K562 (cell line): Measurements from ENCODE around the gene DUXB. TPM values are rescaled to one million over a fixed set of nuclear protein-coding genes. Genes with fewer than 3 reads are reported as not detected.
A peak's percentile ranks its signal among the peaks of the same experiment; 100 is the strongest.

Source experiments
- DACH1 ChIP-seq: fragments of 450-650 bp; IDR thresholded peaks from 2 replicates; pipeline ENCODE4 v1.6.1; 2018; ENCODE audit not compliant: partially characterized antibody
- KDM1A ChIP-seq, 2 experiments: fragments of 450-650 bp; IDR thresholded peaks; 2 replicates each; pipeline ENCODE4 v1.6.1; 2016; ENCODE audit warnings: mild to moderate bottlenecking in 2 of 2
- MCM2 ChIP-seq: fragments of 450-650 bp; IDR thresholded peaks from 2 replicates; pipeline ENCODE4 v1.6.1; 2017; ENCODE audit warnings: low read depth, mild to moderate bottlenecking
- THAP12 ChIP-seq: fragments of 250-450 bp; sonication (Bioruptor Pico); IDR thresholded peaks from 2 replicates; pipeline ENCODE4 v1.9.0; 2021; ENCODE audit warnings: mild to moderate bottlenecking, inconsistent platforms
- ZNF280B ChIP-seq: fragments of 250-450 bp; sonication (Bioruptor Pico); IDR thresholded peaks from 2 replicates; pipeline ENCODE4 v1.5.1; 2021; ENCODE audit warnings: mild to moderate bottlenecking
- polyA plus RNA-seq, 8 experiments: library from polyadenylated mRNA; depleted of rRNA in 4 of 8; stranded (reverse) in 5 of 8; unstranded in 3 of 8; fragments of >200 nt; fragmentation: Nextera tagmentation in 2 of 8; fragmentation: Illumina TruSeq in 1 of 8; extraction: Ambion mirVana in 2 of 8; extraction: Trizol in 1 of 8; gene quantifications; 2 replicates each; pipeline versions ENCODE4 v1.2.1 to v1.2.3, GENCODE V29; 2011 to 2014; ENCODE audit warnings: inconsistent platforms in 1 of 8, missing spikeins in 1 of 8
- total RNA-seq, 7 experiments: library from RNA; depleted of rRNA in 6 of 7; stranded (reverse); fragments of >200 nt in 6 of 7; fragmentation: Illumina TruSeq in 2 of 7; extraction: Trizol in 2 of 7; gene quantifications; 2 replicates each; pipeline versions ENCODE4 v1.2.1 to v1.2.3, GENCODE V29; 2011 to 2021; ENCODE audit warnings: low replicate concordance in 1 of 7
- TF ChIP-seq, protein P1 (sequence below): fragments of 450-650 bp; IDR thresholded peaks from 2 replicates; pipeline ENCODE4 v1.6.1; 2016; ENCODE audit warnings: low read depth
- TF ChIP-seq, protein P2 (sequence below), 2 experiments: fragments of 200-800 bp in 1 of 2; sonication (Bioruptor generic) in 1 of 2; sonication (generic) in 1 of 2; formaldehyde crosslinking in 1 of 2; IDR thresholded peaks in 1 of 2; conservative IDR thresholded peaks in 1 of 2; 2 replicates each; pipeline versions ENCODE4 v1.5.0 to v1.6.1; 2016 to 2020; ENCODE audit warnings: missing compliant biosample characterization in 1 of 2, missing genetic modification characterization in 1 of 2, missing genetic modification reagents in 1 of 2
- TF ChIP-seq, protein P3 (sequence below): sonication (generic); IDR thresholded peaks from 2 replicates; pipeline ENCODE4 v1.6.1; 2016

DUXB gene
- total and polyA plus RNA-seq, 9 of the 15 experiments (the other 6 are each of a cell fraction or from before 2014, with no cell fraction given) = not detected

GRCh38 chr16:75695708-75696107 is 5.6 kb downstream of the DUXB start (continued):
- TF ChIP-seq, protein P1, sequence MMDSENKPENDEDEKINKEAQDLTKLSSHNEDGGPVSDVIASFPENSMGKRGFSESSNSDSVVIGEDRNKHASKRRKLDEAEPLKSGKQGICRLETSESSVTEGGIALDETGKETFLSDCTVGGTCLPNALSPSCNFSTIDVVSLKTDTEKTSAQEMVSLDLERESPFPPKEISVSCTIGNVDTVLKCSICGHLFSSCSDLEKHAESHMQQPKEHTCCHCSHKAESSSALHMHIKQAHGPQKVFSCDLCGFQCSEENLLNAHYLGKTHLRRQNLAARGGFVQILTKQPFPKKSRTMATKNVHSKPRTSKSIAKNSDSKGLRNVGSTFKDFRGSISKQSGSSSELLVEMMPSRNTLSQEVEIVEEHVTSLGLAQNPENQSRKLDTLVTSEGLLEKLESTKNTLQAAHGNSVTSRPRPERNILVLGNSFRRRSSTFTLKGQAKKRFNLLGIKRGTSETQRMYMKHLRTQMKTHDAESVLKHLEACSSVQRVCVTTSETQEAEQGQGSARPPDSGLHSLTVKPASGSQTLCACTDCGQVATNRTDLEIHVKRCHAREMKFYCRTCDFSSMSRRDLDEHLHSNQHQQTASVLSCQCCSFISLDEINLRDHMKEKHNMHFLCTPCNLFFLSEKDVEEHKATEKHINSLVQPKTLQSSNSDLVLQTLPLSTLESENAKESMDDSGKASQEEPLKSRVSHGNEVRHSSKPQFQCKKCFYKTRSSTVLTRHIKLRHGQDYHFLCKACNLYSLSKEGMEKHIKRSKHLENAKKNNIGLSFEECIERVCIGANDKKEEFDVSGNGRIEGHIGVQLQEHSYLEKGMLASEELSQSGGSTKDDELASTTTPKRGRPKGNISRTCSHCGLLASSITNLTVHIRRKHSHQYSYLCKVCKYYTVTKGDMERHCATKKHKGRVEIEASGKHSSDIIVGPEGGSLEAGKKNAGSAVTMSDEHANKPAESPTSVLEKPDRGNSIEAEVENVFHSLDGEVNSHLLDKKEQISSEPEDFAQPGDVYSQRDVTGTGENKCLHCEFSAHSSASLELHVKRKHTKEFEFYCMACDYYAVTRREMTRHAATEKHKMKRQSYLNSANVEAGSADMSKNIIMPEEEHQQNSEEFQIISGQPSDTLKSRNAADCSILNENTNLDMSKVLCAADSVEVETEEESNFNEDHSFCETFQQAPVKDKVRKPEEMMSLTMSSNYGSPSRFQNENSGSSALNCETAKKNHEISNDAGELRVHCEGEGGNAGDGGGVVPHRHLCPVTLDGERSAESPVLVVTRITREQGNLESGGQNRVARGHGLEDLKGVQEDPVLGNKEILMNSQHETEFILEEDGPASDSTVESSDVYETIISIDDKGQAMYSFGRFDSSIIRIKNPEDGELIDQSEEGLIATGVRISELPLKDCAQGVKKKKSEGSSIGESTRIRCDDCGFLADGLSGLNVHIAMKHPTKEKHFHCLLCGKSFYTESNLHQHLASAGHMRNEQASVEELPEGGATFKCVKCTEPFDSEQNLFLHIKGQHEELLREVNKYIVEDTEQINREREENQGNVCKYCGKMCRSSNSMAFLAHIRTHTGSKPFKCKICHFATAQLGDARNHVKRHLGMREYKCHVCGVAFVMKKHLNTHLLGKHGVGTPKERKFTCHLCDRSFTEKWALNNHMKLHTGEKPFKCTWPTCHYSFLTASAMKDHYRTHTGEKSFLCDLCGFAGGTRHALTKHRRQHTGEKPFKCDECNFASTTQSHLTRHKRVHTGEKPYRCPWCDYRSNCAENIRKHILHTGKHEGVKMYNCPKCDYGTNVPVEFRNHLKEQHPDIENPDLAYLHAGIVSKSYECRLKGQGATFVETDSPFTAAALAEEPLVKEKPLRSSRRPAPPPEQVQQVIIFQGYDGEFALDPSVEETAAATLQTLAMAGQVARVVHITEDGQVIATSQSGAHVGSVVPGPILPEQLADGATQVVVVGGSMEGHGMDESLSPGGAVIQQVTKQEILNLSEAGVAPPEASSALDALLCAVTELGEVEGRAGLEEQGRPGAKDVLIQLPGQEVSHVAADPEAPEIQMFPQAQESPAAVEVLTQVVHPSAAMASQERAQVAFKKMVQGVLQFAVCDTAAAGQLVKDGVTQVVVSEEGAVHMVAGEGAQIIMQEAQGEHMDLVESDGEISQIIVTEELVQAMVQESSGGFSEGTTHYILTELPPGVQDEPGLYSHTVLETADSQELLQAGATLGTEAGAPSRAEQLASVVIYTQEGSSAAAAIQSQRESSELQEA = no peak
- TF ChIP-seq, protein P2, sequence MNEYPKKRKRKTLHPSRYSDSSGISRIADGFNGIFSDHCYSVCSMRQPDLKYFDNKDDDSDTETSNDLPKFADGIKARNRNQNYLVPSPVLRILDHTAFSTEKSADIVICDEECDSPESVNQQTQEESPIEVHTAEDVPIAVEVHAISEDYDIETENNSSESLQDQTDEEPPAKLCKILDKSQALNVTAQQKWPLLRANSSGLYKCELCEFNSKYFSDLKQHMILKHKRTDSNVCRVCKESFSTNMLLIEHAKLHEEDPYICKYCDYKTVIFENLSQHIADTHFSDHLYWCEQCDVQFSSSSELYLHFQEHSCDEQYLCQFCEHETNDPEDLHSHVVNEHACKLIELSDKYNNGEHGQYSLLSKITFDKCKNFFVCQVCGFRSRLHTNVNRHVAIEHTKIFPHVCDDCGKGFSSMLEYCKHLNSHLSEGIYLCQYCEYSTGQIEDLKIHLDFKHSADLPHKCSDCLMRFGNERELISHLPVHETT (CRISPR knock-in tag; conservative IDR thresholded peaks at IDR 0.05 in 1 of 2, IDR thresholded peaks at IDR 0.05 in 1 of 2) = no peak
- TF ChIP-seq KDM1A (IDR thresholded peaks at IDR 0.05) (peak in 1 of 2 experiments; percentile 21; a peak in 1 of 4 replicates), ZNF280B (CRISPR knock-in tag) (no peak), THAP12 (CRISPR knock-in tag) (no peak), MCM2 (no peak), DACH1 (peak; percentile 76)
- TF ChIP-seq, protein P3, sequence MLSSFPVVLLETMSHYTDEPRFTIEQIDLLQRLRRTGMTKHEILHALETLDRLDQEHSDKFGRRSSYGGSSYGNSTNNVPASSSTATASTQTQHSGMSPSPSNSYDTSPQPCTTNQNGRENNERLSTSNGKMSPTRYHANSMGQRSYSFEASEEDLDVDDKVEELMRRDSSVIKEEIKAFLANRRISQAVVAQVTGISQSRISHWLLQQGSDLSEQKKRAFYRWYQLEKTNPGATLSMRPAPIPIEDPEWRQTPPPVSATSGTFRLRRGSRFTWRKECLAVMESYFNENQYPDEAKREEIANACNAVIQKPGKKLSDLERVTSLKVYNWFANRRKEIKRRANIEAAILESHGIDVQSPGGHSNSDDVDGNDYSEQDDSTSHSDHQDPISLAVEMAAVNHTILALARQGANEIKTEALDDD = no peak
- TF ChIP-seq, all 486 proteins: peak for 6
